ENCODE measurements around the gene COL27A1. TPM values are rescaled to one million over a fixed set of nuclear protein-coding genes. Genes with fewer than 3 reads are reported as not detected.

COL27A1 gene
- total RNA-seq, 1 experiment from 2014 or later: 12.0 TPM

GRCh38 chr9:114184071-114184470 is 28.7 kb downstream of the COL27A1 start (continued):
- TF ChIP-seq, protein P1, sequence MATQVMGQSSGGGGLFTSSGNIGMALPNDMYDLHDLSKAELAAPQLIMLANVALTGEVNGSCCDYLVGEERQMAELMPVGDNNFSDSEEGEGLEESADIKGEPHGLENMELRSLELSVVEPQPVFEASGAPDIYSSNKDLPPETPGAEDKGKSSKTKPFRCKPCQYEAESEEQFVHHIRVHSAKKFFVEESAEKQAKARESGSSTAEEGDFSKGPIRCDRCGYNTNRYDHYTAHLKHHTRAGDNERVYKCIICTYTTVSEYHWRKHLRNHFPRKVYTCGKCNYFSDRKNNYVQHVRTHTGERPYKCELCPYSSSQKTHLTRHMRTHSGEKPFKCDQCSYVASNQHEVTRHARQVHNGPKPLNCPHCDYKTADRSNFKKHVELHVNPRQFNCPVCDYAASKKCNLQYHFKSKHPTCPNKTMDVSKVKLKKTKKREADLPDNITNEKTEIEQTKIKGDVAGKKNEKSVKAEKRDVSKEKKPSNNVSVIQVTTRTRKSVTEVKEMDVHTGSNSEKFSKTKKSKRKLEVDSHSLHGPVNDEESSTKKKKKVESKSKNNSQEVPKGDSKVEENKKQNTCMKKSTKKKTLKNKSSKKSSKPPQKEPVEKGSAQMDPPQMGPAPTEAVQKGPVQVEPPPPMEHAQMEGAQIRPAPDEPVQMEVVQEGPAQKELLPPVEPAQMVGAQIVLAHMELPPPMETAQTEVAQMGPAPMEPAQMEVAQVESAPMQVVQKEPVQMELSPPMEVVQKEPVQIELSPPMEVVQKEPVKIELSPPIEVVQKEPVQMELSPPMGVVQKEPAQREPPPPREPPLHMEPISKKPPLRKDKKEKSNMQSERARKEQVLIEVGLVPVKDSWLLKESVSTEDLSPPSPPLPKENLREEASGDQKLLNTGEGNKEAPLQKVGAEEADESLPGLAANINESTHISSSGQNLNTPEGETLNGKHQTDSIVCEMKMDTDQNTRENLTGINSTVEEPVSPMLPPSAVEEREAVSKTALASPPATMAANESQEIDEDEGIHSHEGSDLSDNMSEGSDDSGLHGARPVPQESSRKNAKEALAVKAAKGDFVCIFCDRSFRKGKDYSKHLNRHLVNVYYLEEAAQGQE (IDR thresholded peaks at IDR 0.05; ENCODE audit: low read depth): no peak
- TF ChIP-seq CTCF (IDR thresholded peaks at IDR 0.05 in 2 of 3, conservative IDR thresholded peaks at IDR 0.05 in 1 of 3; ENCODE audit: borderline replicate concordance in 1 of 3, insufficient read depth in 1 of 3, low read depth in 2 of 3, low read length in 2 of 3) (no peak), ATF3 (IDR thresholded peaks at IDR 0.05) (no peak)

DNA sequence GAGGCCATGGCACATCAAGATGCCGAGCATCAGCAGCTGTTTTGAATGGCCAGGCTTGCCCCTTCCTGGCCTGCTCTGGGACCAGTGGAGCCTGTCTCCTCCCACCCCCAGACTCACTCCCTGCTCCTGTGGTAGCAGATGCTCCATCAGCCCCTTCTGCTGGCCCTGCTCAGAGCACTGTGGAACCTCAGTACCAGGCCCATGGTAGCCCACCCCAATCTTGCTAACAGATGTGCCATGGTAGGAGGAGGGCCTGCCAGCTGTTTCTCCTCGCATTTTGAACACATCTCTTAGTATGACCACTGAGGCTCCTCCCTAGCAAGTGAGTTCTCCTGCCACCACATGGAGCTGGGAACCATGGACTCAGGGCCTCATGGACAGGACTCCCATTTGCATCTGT is 29.5 kb downstream of the COL27A1 start:
- H3K9ac ChIP-seq (ENCODE audit: low read length): no peak overlapping the region
- H3K27ac ChIP-seq (ENCODE audit: low read depth, low read length): no peak overlapping the region
- H3K4me3 ChIP-seq (replicated peaks in 1 of 2; ENCODE audit: low read depth in 1 of 2, low read length in 2 of 2): no peak overlapping the region
- peaks cover 0 to 2% of the 10 kb centered on the region in 2 experiments; a peak in 1 of 4 replicates for H3K36me3 ChIP-seq (ENCODE audit: control insufficient read depth in 1 of 2, insufficient read depth in 2 of 2, low read length in 2 of 2)
- RAD21 ChIA-PET (ENCODE audit: low non-redundant PET in 1 of 2, low total read pairs in 2 of 2, uncharacterized antibody in 2 of 2, unreplicated experiment in 2 of 2): no interaction called here
- intact Hi-C loops (cut with micrococcal nuclease): no loop called here
- CTCF ChIA-PET: no interaction called here
- no peaks in the 10 kb centered on the region for H3K79me2 ChIP-seq (ENCODE audit: insufficient read depth, low read length)
- H3K27me3 ChIP-seq (ENCODE audit: insufficient read depth, low read length): no peaks in the 10 kb centered on the region
- H3K9me2 ChIP-seq (ENCODE audit: insufficient read depth): no peaks in the 10 kb centered on the region
- TF ChIP-seq EZH2phosphoT487 (IDR thresholded peaks at IDR 0.05; ENCODE audit: borderline replicate concordance) (no peak), EZH2 (IDR thresholded peaks at IDR 0.05) (no peak), ATF3 (IDR thresholded peaks at IDR 0.05) (no peak), EGR1 (IDR thresholded peaks at IDR 0.05; ENCODE audit: low read depth) (no peak), POLR2AphosphoS5 (IDR thresholded peaks at IDR 0.05; ENCODE audit: low read depth, low read length) (no peak), ELF1 (IDR thresholded peaks at IDR 0.05; ENCODE audit: borderline replicate concordance, low read depth) (no peak), JUND (IDR thresholded peaks at IDR 0.05) (no peak), SP1 (IDR thresholded peaks at IDR 0.05; ENCODE audit: low read depth) (no peak), YY1 (IDR thresholded peaks at IDR 0.05; ENCODE audit: extremely low read depth, insufficient replicate concordance, low read depth, low read length) (no peak), CEBPB (IDR thresholded peaks at IDR 0.05; ENCODE audit: low read depth) (no peak), POLR2A (IDR thresholded peaks at IDR 0.05; ENCODE audit: borderline replicate concordance, extremely low read depth, insufficient read depth, insufficient read length) (no peak)
- POLR2A ChIA-PET: no interaction called here
- no peaks in the 10 kb centered on the region for H3K4me1 ChIP-seq (ENCODE audit: control insufficient read depth in 1 of 2, insufficient read depth in 2 of 2, low read length in 2 of 2)
- no peak overlapping the region for H3K4me2 ChIP-seq (ENCODE audit: low read length)
- no peak for ATAC-seq
- no peaks in the 10 kb centered on the region for H4K20me1 ChIP-seq (ENCODE audit: insufficient read depth)
- 0 out of 4 replicates have a peak, but pooled peaks cover 0 to 2% of the 10 kb centered on the region in 2 experiments for H3K9me3 ChIP-seq (ENCODE audit: control insufficient read depth in 1 of 2, insufficient read depth in 1 of 2, low read depth in 1 of 2, low read length in 2 of 2)
- no peak for DNase-seq (ENCODE audit: low read depth, low spot score)
- no peak overlapping the region for H2AFZ ChIP-seq (ENCODE audit: low read depth, low read length, poor library complexity, severe bottlenecking)
- BruUV-seq (replicated peaks): no TSS peak

Measured in HCT116 (cell line).